ENCODE results near the gene TNRC18.
"Not testable (repeated sequence)": the region's sequence is repeated elsewhere in the genome, so short reads cannot be mapped to it uniquely, and the experiment has no call there.

Gene TNRC18

DNA sequence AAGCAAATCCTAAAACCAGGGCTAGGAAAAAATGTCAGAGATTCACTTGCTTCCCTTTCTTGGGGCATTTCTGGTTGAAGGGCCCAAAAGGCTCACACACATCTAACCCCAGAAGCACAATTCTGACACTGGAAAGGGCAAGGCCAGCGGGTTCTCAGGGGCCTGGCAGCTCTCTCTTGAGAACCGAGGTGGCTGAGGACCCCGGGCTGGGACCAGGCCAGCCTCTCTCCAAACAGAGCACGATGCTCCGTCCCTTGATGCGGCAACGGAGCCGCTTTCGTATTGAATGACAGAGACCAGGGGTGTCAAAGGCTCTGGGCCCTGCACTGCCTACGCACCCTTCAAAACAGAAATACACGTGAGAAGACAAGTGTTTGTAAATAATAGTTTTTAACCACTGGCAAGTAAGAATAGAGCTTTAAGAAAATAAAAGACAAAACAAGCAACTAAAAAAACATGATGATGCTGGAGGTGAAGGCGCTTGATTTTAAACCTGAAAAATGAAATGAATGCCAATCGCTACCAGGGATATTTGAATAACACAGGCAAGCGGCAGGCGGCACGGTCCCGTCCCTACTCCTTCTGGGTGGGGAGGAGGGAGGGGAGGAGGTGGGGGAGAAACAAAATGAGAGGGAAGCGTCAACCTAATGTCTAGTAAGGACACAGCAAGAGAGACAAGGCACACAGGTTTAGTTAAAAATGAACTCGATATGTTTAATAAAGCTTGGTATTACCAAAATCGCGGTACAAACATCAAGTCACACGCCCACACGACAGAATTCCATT is 72.8 kb downstream of the TNRC18 start:
- DNase-seq (ENCODE audit: low read depth in 2 of 2) = no peak

GRCh38 chr7:5350174-5350463 is 73.5 kb downstream of the TNRC18 start:
- DNase-seq (ENCODE audit: low read depth in 2 of 2) = no peak

DNA sequence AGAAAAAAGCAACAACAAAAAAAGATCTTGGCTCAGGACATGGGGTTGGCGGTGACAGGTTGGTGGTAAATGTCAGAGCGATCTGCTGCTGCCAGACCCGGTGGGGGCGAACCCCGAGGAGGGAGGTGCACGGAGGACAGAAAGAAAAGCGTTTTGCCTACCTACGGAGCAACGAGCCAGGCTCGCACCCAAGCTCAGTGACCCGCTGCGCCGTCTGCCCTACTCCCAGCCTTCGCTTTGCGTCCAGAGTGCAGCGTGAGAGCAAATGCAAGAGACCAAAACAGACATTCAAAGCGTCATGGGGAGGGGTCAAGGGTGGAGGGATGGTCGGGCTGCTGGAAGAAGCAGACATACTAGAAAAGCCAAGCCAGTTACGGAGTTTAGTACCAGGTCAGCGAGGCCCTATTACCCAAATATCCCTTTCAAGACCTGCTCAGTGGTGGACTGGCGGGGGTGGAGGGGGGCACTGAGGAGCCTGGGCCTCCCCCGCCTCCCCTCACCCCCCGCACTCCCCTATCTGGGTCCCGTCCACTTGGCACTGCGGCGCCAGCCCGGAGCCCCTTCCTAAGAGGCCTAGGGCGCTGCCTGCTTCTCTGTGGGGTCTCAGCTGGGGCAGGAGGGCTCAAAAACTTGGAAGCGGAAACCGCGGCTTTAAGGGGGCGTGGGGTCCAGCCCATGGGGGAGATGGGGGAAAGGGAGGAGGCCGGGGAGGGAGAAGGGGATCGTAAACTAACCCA is 74.0 kb downstream of the TNRC18 start:
- no peak for DNase-seq (ENCODE audit: low read depth in 2 of 2)

DNA sequence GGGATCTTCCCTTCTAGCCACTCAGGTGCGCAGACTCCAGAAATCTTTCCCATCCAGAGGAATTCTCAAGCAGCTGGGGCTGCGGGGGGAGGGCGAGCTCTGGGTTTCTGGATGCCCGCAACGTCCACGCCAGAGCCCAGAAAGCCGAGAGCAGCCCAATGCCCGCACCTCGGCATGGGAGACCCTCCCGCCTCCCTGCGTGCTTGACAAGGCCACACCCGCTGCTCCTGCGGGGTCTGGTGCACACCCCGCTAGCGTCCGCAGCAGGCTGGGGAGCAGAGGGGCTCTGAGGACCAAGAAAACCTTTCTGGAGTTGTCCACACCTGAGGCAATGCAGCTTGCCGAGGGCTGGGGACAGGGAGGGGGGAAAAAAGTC is 74.6 kb downstream of the TNRC18 start:
- DNase-seq (ENCODE audit: low read depth in 2 of 2) = no peak

DNA sequence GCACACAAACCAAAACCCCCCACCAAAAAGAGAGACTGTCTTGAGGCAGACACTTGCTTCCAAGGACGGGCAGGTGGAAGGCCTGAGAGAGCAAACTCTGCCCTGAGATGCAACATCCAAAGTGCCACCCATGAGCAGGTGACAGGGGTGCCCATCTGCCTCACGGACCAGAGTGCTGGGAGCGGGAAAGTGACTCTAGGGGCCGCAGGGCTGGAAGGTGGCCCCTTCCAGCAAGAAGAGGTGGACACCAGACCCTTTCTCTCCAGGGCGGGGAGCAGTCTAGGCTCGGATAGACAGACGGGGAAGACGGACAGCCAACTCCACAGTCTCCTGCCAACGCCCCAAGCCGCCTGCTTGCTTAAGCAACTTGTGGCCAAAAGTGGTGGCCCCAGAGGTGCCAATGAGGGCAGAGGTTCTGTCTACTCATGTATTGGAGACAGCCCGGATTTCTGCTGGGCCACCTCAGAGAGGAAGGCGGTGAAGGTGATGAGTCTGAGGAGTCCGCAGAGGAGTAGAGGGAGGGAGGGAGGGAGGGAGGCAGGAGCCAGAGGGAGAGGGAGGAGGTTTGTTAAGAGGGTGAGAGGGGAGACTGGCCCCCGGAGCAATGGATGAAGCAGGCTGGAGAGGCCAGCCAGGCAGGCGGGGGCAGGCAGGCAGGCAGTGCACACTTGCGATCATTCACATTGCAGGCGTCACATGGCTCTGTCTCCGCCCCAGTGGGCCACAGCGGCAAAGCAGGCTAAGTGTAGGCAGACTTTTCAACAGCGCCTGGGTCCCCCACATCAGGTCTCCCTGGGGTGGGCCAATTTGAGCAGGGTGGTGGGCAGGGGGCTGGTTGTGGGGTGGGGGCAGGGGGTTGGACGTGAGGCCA is 75.3 kb downstream of the TNRC18 start:
- no peak for DNase-seq (ENCODE audit: low read depth in 2 of 2)

GRCh38 chr7:5345671-5346070 is 78.0 kb downstream of the TNRC18 start:
- DNase-seq (ENCODE audit: low read depth in 2 of 2) = no peak

GRCh38 chr7:5345171-5345570 is 78.5 kb downstream of the TNRC18 start:
- no peak for DNase-seq (ENCODE audit: low read depth in 2 of 2)

GRCh38 chr7:5344342-5344741 is 79.3 kb downstream of the TNRC18 start:
- DNase-seq (ENCODE audit: low read depth in 2 of 2) = no peak

DNA sequence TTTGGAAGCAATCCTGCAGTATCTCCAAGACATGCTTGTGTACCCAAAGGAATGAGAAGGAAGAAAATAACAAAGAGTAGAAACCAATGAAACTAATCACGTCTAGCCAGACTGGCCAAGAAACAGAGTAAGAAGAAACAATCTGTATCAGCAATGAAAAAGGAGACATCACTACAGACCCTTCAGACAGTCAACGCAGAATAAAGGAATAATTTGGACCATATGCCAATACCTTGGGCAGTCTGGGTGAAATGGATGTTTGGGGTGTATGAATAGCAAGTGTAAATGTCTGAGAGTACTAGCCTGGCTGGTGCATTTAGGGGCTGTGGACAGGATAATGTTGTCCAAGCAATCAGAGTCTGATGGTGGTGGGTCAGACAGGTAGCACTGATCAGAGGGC is 79.8 kb downstream of the TNRC18 start:
- no peak for DNase-seq (ENCODE audit: low read depth in 2 of 2)

DNA sequence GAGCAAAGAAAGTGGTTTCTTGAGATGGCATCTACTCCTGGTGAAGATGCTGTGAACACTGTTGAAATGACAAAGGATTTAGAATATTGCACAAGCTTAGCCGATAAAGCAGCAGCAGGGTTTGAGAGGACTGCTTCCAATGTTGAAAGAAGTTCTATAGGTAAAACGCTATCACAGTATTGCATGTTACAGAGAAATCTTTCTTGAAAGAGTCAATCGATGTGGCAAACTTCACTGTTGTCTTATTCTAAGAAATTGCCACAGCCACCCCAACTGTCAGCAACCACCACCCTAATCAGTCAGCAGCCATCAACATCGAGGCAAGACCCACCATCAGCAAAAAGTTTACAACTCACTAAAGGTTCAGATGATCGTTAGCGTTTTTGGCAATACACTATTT is 81.0 kb downstream of the TNRC18 start:
- no peak for DNase-seq (ENCODE audit: low read depth in 2 of 2)

- no peak for DNase-seq (ENCODE audit: low read depth in 2 of 2)
Observed at GRCh38 chr7:5339955-5340354, 83.7 kb downstream of the TNRC18 start.

DNA sequence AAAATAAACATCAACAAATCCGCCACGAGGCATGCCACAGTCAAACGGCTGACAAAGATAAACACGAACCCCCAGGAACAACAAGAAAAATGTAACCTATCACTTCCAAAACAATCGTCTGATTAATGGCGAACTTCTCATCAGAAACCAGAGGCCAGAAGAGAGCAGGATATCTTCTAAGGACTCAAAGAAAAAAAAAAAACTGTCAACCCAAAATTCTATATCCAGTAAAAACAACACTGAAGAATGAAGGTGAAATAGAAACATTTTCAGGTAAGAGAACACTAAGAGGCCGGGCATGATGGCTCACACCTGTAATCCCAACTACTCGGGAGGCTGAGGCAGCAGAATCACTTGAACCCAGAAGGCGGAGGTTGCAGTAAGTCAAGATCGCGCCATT is 86.6 kb downstream of the TNRC18 start:
- no peak for DNase-seq (ENCODE audit: low read depth in 2 of 2)

DNA sequence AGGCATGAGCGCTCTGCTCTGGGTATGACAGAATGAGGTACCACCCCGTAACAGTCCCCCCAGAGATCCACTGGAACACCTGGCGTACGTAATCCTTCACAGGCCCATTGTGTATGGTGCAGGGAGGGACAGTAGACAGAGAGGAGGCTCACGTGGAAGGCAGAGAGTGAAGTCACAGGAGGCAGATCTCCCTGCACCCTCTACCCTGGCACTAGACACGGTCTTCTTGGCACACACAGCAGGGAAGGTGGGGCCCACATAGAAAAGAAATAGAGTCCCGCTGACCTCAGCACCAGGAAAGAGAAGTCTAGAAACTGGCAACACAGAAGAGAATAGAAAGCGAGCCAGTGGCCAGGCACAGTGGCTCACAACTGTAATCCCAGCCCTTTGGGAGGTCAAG is 89.0 kb downstream of the TNRC18 start:
- no peak for DNase-seq (ENCODE audit: low read depth in 2 of 2)

DNA sequence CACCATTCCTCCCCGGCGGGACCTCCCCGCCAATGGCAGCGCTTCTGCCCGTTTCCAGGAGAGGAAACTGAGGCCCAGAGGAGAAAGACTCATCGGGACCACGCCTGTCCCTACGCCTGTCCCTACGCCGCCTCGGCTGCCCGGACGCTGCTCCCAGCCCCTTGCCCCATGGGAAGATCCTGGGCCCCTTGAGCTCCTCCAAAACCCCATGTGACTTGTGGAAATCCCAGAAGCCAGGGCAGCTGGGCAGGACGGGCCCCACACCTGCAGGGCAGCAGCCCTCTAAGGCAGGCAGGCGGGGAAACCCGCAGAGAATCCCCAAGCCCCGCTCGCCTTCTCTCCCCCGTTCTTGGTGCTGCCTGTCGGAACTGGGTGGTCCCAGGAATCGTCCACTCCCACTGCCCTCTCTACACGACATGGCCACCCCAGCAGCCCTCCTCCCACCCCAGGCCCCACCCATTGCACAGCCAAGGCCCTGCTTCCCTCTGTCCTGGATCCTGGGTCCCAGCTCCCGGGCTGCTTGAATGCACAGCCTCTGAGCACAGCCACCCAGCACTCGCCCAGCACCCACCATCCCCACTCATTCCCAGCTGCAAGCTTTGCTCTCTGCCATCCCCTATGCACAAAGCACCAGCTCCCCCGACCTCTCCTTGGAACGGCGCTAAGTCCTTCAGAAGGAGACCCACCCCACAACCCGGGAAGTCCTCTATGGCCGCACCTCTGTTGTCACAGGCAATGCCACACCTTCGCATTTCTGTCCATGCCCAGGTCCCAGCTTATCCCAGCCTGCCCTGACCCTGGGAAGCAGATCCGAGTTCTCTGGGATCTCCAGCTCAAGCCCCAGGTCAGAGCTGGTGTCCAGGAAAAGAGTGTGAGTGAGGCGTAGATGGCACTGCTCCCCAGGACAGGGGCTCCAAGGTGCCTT is 90.3 kb downstream of the TNRC18 start:
- no peak for DNase-seq (ENCODE audit: low read depth in 2 of 2)

DNA sequence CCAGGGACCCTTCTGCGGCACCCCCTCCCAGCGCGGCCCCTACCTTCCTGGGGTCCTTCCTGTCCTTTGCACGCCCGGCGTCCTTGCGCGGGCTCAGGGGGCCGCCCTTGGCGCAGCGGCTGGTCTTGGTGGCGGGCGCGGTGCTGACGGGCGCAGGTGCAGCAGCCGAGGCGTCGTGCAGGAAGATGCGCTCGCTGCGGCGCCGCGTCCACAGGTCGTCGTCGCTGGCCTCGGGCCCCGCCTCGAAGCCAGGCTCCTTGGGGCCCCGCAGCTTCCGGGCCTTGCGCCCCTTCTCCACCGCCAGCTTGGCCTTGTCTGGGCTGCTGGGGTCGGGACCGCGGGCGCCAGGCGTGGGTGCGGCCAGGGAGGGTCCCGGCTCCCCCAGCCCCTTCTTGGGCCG is 91.1 kb downstream of the TNRC18 start:
- DNase-seq (ENCODE audit: low read depth in 2 of 2) = no peak

DNA sequence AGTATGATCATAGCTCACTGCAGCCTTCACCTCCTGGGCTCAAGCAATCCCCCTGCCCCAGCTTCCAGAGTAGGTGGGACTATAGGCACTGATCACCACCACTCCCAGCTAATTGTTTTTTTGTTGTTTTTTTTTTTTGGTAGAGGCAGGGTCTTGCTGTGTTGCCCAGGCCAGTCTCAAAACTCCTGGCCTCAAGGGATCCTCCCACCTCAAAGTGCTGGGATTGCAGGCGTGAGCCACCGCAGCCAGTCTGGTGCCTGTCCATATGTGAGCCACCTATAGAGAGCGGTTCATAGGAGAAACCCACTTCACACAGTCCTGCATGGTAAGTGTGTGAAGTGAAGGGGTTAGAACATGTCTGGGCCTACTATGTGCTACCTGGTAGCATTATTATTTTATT is 93.3 kb downstream of the TNRC18 start:
- no peak for DNase-seq (ENCODE audit: low read depth in 2 of 2)

DNA sequence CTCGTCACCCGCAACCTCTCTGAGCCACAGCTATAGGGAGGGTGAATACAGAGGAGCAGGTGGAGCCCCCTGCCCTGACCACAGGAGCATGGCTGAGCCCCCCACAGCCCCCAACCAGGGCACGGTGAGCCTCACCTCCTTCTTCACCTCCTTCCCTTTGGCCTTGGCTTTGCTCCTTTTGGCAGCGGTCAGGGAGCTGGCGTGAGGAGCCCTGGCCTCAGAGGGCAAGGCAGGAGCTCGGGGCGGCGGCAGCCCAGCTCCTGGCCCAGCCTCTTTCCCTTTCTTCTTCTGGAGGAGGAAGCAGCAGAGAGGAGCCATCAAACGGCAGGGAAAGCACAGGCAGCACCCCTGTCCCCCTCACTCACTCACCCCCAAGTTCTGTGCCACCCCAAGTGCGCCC is 98.7 kb downstream of the TNRC18 start:
- DNase-seq (ENCODE audit: low read depth in 2 of 2) = no peak

- not testable (repeated sequence) for DNase-seq (ENCODE audit: low read depth in 2 of 2)
Observed at GRCh38 chr7:5323800-5324781, 99.5 kb downstream of the TNRC18 start.

DNA sequence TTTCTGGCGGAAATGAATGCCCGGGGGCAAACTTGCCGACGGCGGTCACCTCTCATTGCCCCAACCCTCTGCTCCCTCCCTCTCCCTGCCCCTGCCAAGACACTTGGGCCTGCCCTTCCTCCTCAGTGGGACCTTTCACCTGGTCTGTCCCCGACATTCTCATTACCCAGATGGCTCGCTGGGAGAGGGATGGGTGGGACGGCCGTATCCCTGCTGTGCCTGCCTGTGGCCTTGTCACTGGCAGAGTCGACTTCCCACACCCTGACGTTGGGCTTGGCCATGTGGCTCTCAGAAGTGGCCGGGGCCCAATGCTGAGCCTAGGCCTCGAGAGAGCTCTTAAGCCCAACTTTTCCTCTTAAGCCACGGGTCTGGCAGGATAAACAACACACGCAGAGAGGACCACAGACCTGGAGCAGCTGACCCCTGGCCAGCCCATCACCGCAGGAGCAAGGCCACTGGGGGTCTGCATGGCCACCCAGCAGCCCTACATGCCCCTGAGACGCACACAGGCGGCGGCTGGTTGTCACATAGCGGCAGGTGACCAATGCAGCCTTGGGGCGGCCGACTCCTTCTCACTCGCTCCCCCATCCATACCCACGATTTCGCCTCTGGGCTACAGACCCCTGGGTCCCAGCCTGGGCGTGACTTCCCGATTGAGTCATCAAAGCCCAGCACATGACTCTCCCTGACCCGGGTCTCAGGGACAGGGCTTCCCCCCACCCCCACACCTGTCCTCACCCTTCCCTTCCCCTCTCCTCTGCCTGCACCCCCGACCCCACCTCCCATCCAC is 100.8 kb downstream of the TNRC18 start:
- no peak for DNase-seq (ENCODE audit: low read depth in 2 of 2)

All from activated CD4-positive, alpha-beta T cell treated with anti-CD3 and anti-CD28 coated beads for 24 hours (primary cell).